ENCODE measurements around the gene RDH14. TPM values are rescaled to one million over a fixed set of nuclear protein-coding genes. Genes with fewer than 3 reads are reported as not detected.

The RDH14 gene
- total RNA-seq, 1 experiment from 2014 or later = 19.0 TPM

GRCh38 chr2:18583905-18584607, 23.6 kb upstream of the RDH14 start:
- H3K4me1 ChIP-seq (ENCODE audit: insufficient read depth, low read length, poor library complexity, severe bottlenecking) = no peaks in the 10 kb centered on the region
- H3K27ac ChIP-seq (ENCODE audit: low read depth, low read length, poor library complexity, severe bottlenecking) = no peak overlapping the region
- no peak overlapping the region for H3K4me3 ChIP-seq (ENCODE audit: low read depth, low read length, poor library complexity, severe bottlenecking)
- intact Hi-C loops (cut with micrococcal nuclease; ENCODE audit: unreplicated experiment) = no loop called here
- CTCF ChIA-PET = no interaction called here
- peaks cover 5% of the 10 kb centered on the region for H3K9me3 ChIP-seq (ENCODE audit: low read depth, low read length, poor library complexity, severe bottlenecking)
- BruUV-seq (replicated peaks) = no TSS peak
- H3K27me3 ChIP-seq (replicated peaks; ENCODE audit: insufficient read depth, low read depth, low read length, poor library complexity) = no peaks in the 10 kb centered on the region
- no peaks in the 10 kb centered on the region for H3K36me3 ChIP-seq (ENCODE audit: insufficient read depth, low read length, poor library complexity, severe bottlenecking)
- POLR2A ChIA-PET (ENCODE audit: low non-redundant PET) = no interaction called here
- DNase-seq (ENCODE audit: low spot score) = no peak
- TF ChIP-seq CTCF (conservative IDR thresholded peaks at IDR 0.05; ENCODE audit: low read depth, low read length) = no peak
- no peak for TF ChIP-seq EZH2 (IDR thresholded peaks at IDR 0.05; ENCODE audit: borderline replicate concordance, low read depth, low read length, poor library complexity, severe bottlenecking)

GRCh38 chr2:18580606-18581005, 20.2 kb upstream of the RDH14 start:
- ChIA-PET CTCF (no interaction called here), POLR2A (ENCODE audit: low non-redundant PET) (no interaction called here)
- TF ChIP-seq CTCF (conservative IDR thresholded peaks at IDR 0.05; ENCODE audit: low read depth, low read length) = no peak
- no peak for TF ChIP-seq EZH2 (IDR thresholded peaks at IDR 0.05; ENCODE audit: borderline replicate concordance, low read depth, low read length, poor library complexity, severe bottlenecking)
- Histone ChIP-seq H3K36me3 (ENCODE audit: insufficient read depth, low read length, poor library complexity, severe bottlenecking) (no peaks in the 10 kb centered on the region), H3K4me3 (ENCODE audit: low read depth, low read length, poor library complexity, severe bottlenecking) (no peak overlapping the region), H3K27me3 (replicated peaks; ENCODE audit: insufficient read depth, low read depth, low read length, poor library complexity) (no peaks in the 10 kb centered on the region), H3K27ac (ENCODE audit: low read depth, low read length, poor library complexity, severe bottlenecking) (no peak overlapping the region), H3K9me3 (ENCODE audit: low read depth, low read length, poor library complexity, severe bottlenecking) (peaks cover 9% of the 10 kb centered on the region), H3K4me1 (ENCODE audit: insufficient read depth, low read length, poor library complexity, severe bottlenecking) (no peaks in the 10 kb centered on the region)
- DNase-seq (ENCODE audit: low spot score) = no peak
- intact Hi-C loops (cut with micrococcal nuclease; ENCODE audit: unreplicated experiment) = no loop called here
- BruUV-seq (replicated peaks) = no TSS peak

GRCh38 chr2:18578033-18578432, 17.6 kb upstream of the RDH14 start:
- POLR2A ChIA-PET (ENCODE audit: low non-redundant PET) = no interaction called here
- BruUV-seq (replicated peaks) = no TSS peak
- DNase-seq (ENCODE audit: low spot score) = no peak
- no peak overlapping the region for H3K4me3 ChIP-seq (ENCODE audit: low read depth, low read length, poor library complexity, severe bottlenecking)
- no peaks in the 10 kb centered on the region for H3K36me3 ChIP-seq (ENCODE audit: insufficient read depth, low read length, poor library complexity, severe bottlenecking)
- H3K27ac ChIP-seq (ENCODE audit: low read depth, low read length, poor library complexity, severe bottlenecking) = no peak overlapping the region
- H3K27me3 ChIP-seq (replicated peaks; ENCODE audit: insufficient read depth, low read depth, low read length, poor library complexity) = no peaks in the 10 kb centered on the region
- peaks cover 9% of the 10 kb centered on the region for H3K9me3 ChIP-seq (ENCODE audit: low read depth, low read length, poor library complexity, severe bottlenecking)
- no peak for TF ChIP-seq EZH2 (IDR thresholded peaks at IDR 0.05; ENCODE audit: borderline replicate concordance, low read depth, low read length, poor library complexity, severe bottlenecking)
- no peak for TF ChIP-seq CTCF (conservative IDR thresholded peaks at IDR 0.05; ENCODE audit: low read depth, low read length)
- H3K4me1 ChIP-seq (ENCODE audit: insufficient read depth, low read length, poor library complexity, severe bottlenecking) = no peaks in the 10 kb centered on the region
- intact Hi-C loops (cut with micrococcal nuclease; ENCODE audit: unreplicated experiment) = no loop called here
- CTCF ChIA-PET = no interaction called here
